ENCODE data around the gene XPO6.
"Not testable (repeated sequence)": the region's sequence is repeated elsewhere in the genome, so short reads cannot be mapped to it uniquely, and the experiment has no call there.

Gene XPO6

DNA sequence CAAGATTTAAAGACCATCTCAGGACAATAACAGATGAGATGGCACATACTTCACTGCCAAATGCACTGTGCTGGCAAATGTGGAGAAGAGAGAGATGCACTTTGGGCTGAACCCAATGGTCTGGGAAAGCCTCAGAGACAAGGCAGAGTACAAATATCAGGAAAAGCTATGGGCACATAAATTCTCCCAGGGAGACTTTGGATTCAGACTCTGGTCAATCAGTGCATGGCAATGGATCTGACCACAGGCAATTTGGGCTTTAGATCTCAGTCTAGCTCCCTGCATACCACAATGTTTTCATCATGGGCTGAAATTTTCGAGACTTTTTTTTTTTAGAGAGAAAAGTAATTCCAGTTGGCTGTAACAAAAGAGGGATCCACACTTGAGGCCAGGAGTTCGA is 20.0 kb upstream of the XPO6 start:
- ChIA-PET CTCF (interaction anchor here (0.7 kb wide), 1 partner anchor 11 kb away, joined by 4 read pairs; no protein-coding TSS in a partner anchor), POLR2A (ENCODE audit: low non-redundant PET) (no interaction called here)
- DNase-seq (ENCODE audit: low spot score): no peak
- H3K27ac ChIP-seq: no peak overlapping the region
- TF ChIP-seq, protein P1, sequence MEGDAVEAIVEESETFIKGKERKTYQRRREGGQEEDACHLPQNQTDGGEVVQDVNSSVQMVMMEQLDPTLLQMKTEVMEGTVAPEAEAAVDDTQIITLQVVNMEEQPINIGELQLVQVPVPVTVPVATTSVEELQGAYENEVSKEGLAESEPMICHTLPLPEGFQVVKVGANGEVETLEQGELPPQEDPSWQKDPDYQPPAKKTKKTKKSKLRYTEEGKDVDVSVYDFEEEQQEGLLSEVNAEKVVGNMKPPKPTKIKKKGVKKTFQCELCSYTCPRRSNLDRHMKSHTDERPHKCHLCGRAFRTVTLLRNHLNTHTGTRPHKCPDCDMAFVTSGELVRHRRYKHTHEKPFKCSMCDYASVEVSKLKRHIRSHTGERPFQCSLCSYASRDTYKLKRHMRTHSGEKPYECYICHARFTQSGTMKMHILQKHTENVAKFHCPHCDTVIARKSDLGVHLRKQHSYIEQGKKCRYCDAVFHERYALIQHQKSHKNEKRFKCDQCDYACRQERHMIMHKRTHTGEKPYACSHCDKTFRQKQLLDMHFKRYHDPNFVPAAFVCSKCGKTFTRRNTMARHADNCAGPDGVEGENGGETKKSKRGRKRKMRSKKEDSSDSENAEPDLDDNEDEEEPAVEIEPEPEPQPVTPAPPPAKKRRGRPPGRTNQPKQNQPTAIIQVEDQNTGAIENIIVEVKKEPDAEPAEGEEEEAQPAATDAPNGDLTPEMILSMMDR (conservative IDR thresholded peaks at IDR 0.05; ENCODE audit: low read depth): no peak

DNA sequence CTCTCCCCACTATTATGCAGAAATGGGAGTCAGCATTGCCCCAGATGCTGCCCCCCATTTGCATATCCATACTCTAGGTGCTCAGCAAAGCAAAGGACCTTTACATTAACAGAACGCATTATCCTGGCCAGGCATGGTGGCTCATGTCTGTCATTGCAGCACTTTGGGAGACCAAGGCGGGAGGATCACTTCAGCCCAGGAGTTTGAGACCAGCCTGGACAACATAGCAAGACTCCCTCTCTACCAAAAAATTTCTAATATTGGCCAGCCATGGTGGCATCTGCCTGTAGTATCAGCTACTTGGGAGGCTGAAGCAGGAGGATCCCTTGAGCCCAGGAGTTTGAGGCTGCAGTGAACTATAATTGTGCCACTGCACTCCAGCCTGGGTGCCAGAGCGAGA is 12.1 kb upstream of the XPO6 start:
- POLR2A ChIA-PET (ENCODE audit: low non-redundant PET); H3K27ac ChIP-seq; DNase-seq (ENCODE audit: low spot score): not testable (repeated sequence)
- CTCF ChIA-PET: interaction anchor here (0.6 to 1.3 kb wide), 2 partner anchors 23 to 97 kb away, joined by 3 read pairs; no protein-coding TSS in a partner anchor

DNA sequence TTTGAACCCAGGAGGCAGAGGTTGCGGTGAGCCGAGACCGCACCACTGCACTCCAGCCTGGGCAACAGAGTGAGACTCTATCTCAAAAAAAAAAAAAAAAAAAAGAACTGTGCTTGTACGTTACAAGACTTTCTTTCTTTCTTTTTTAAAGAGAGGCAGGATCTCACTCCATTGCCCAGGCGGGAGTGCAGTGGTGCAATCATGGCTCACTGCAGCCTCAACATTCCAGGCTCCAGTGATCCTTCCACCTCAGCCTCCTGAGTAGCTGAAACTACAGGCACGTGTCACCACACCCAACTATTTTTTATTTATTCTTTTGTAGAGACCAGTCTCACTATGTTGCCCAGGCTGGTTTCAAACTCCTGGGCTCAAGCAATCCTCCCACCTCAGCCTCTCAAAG is 8.0 kb upstream of the XPO6 start:
- H3K27ac ChIP-seq; DNase-seq (ENCODE audit: low spot score); POLR2A ChIA-PET (ENCODE audit: low non-redundant PET); CTCF ChIA-PET: not testable (repeated sequence)

DNA sequence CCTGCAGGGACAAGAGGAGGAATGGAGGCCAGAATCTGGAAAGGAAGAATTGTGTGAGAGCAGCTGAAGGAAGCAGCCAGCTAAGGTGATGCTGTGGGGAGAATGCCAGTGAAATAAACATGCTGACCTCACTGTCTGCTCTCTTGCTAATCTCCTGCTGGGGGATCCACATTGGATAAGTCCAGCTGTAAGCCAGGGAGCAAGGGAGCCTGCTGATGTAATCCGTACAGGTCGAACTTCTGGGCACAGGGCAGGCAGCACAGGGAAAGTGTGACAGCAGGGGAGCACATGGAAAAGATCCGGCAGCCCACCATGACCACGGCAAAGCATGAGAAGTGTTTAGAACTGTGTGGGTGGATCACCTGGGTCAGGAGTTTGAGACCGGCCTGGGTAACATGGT is 7.5 kb upstream of the XPO6 start:
- H3K27ac ChIP-seq: no peak overlapping the region
- ChIA-PET POLR2A (ENCODE audit: low non-redundant PET) (no interaction called here), CTCF (no interaction called here)
- TF ChIP-seq, protein P1 (conservative IDR thresholded peaks at IDR 0.05; ENCODE audit: low read depth): no peak
- no peak for DNase-seq (ENCODE audit: low spot score)

DNA sequence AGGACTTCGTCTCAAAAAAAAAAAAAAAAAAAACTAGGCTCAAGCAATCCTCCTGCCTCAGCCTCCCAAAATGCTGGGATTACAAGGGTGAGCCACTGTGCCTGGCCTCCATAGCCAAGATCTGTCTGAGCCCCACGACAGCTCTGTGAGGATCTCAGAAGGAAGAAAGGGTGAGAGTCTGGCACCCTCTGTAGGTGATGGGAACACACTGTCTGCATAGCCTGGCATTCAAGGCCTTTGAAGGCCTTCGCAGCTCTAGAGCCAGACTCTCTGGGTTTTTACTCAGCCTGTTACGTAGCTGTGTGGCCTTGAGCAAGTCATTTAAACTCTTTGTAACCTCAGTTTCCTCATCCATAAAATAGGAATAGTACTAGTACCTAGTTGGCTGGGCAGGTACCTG is 6.3 kb upstream of the XPO6 start:
- ChIA-PET POLR2A (ENCODE audit: low non-redundant PET) (no interaction called here), CTCF (interaction anchor here (0.6 kb wide), 1 partner anchor 99 kb away, joined by 3 read pairs; no protein-coding TSS in a partner anchor)
- DNase-seq (ENCODE audit: low spot score): no peak
- TF ChIP-seq, protein P1 (conservative IDR thresholded peaks at IDR 0.05; ENCODE audit: low read depth): no peak
- H3K27ac ChIP-seq: no peak overlapping the region

DNA sequence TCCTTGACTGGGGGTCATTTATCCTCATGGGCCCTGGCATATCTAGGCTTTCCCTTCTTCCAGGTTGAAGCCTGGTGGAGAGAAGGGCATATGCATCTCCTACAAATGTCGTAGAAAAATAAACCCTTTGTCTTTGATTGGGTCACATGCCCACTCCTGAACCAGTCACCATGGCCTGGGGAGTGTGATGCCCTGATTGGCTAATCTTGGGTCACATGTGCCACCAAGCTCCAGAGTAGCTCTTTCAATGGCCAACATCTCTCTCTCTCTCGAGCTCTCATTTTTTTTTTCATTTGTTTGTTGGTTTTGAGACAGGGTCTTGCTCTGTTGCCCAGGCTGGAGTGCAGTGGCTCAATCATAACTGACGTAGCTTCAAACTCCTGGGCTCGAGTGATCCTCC is 5.6 kb upstream of the XPO6 start:
- TF ChIP-seq, protein P1 (conservative IDR thresholded peaks at IDR 0.05; ENCODE audit: low read depth): no peak
- CTCF ChIA-PET: interaction anchor here (0.6 kb wide), 3 partner anchors 12 to 100 kb away, joined by 3 read pairs; no protein-coding TSS in a partner anchor
- H3K27ac ChIP-seq: no peak overlapping the region
- POLR2A ChIA-PET (ENCODE audit: low non-redundant PET): no interaction called here
- DNase-seq (ENCODE audit: low spot score): no peak

DNA sequence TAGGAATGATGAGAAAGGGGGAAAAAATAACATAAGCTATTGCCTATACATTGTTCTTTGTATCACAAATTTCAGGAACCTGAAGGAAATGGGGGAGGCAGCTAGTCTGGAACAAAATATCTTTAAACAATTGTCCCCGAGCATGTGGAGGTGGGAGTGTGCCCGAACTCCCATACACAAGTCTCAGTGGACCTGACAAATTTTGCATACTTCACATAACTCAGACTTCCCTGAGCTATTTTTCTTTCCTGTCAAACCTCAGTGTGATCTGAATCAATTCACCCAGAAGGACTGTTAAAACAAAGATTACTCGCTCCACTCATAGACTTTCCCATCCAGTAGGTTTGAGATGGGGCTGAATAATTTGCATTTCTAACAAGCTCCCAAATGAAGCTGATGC is 1.6 kb upstream of the XPO6 start:
- DNase-seq (ENCODE audit: low spot score): no peak
- ChIA-PET POLR2A (ENCODE audit: low non-redundant PET) (no interaction called here), CTCF (interaction anchor here (0.6 to 0.7 kb wide), 2 partner anchors 286 to 1858 kb away, joined by 3 to 4 read pairs; no protein-coding TSS in a partner anchor)
- no peak overlapping the region for H3K27ac ChIP-seq
- TF ChIP-seq, protein P1 (conservative IDR thresholded peaks at IDR 0.05; ENCODE audit: low read depth): no peak

DNA sequence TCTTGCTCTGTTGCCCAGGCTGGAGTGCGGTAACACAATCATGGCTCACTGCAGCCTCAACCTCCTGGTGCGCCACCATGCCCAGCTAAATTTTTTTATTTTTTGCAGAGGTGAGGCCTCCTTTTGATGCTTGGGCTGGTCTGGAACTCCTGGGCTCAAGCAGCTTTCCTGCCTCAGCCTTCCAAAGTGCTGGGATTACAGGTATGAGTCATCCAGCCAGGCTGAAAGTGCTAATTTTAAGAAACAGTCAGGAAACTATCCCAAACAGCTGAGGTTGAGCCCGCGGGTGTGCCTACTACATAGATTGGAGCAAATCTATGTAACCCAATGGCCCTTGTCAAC is 738 bp upstream of the XPO6 start:
- TF ChIP-seq, protein P1 (conservative IDR thresholded peaks at IDR 0.05; ENCODE audit: low read depth): no peak
- POLR2A ChIA-PET (ENCODE audit: low non-redundant PET): no interaction called here
- CTCF ChIA-PET: no interaction called here
- peak overlapping the region; percentile 79 for H3K27ac ChIP-seq
- DNase-seq (ENCODE audit: low spot score): no peak

Measured in RWPE1 (cell line).